C4-2B (cell line): ENCODE data around the gene REELD1.

Experiments
- CTCF ChIP-seq: fragments of 450-650 bp; conservative IDR thresholded peaks from 2 replicates; pipeline ENCODE4 v1.5.1; 2017; ENCODE audit warnings: mild to moderate bottlenecking
- ZFX ChIP-seq: fragments of 450-650 bp; IDR thresholded peaks from 2 replicates; pipeline ENCODE4 v1.6.1; 2017

- TF ChIP-seq CTCF (no peak), ZFX (no peak)
Measured at GRCh38 chr4:146263793-146264192, 49.5 kb downstream of the REELD1 start.
